Fibroblast of the conjunctiva (primary cell): ENCODE data around the gene WDR90.

Source experiments
- DNase-seq: peaks from one replicate; pipeline ENCODE4 v3.0.0-alpha.2; 2010; ENCODE audit warnings: low read depth

Gene WDR90

GRCh38 chr16:660459-661183 is 11.5 kb downstream of the WDR90 start:
- peak; percentile 81 for DNase-seq

- DNase-seq: no peak
Measured at GRCh38 chr16:661184-661821, 12.1 kb downstream of the WDR90 start.

- no peak for DNase-seq
Measured at GRCh38 chr16:662095-662494, 12.9 kb downstream of the WDR90 start.

GRCh38 chr16:662597-662996 is 13.4 kb downstream of the WDR90 start:
- DNase-seq: no peak

- no peak for DNase-seq
Measured at GRCh38 chr16:666572-666971, 17.4 kb downstream of the WDR90 start.

- DNase-seq: no peak
Measured at GRCh38 chr16:667113-667779, 18.1 kb downstream of the WDR90 start.

GRCh38 chr16:667780-668518 is 18.8 kb downstream of the WDR90 start, which contains the start of gene RHOT2:
RHOT2 (plus strand) TSS chr16:668132; CDS start chr16:668200, 68 bp downstream.
- peak; percentile 73 for DNase-seq

GRCh38 chr16:668519-669171 is 19.5 kb downstream of the WDR90 start:
- no peak for DNase-seq

- no peak for DNase-seq
Measured at GRCh38 chr16:669666-670065, 20.5 kb downstream of the WDR90 start.

- no peak for DNase-seq
Measured at GRCh38 chr16:670485-671352, 21.6 kb downstream of the WDR90 start.

- DNase-seq: no peak
Measured at GRCh38 chr16:671353-672131, 22.4 kb downstream of the WDR90 start.

GRCh38 chr16:672371-672770 is 23.2 kb downstream of the WDR90 start:
- DNase-seq: no peak

- no peak for DNase-seq
Measured at GRCh38 chr16:672851-673250, 23.7 kb downstream of the WDR90 start.

GRCh38 chr16:673399-673991 is 24.3 kb downstream of the WDR90 start:
- DNase-seq: no peak

GRCh38 chr16:674214-674881 is 25.2 kb downstream of the WDR90 start:
- DNase-seq: no peak

GRCh38 chr16:674968-675883 is 26.1 kb downstream of the WDR90 start, which contains the start of gene RHBDL1:
RHBDL1 (plus strand) TSS chr16:675671; CDS start chr16:675791, 120 bp downstream.
- DNase-seq: no peak

GRCh38 chr16:675884-676564 is 26.9 kb downstream of the WDR90 start:
- DNase-seq: no peak
